HUES6 (cell line): ENCODE data around the gene IFT74.
"Not testable (repeated sequence)": the region's sequence is repeated elsewhere in the genome, so short reads cannot be mapped to it uniquely, and the experiment has no call there.

Experiments used
- H3K27ac ChIP-seq: 2 replicates; pipeline ENCODE4 v1.7.0; 2013; ENCODE audit warnings: low read depth, mild to moderate bottlenecking, low read length, inconsistent platforms
- H3K27me3 ChIP-seq: 2 replicates; pipeline ENCODE4 v1.6.1; 2013; ENCODE audit warnings: low read length; ENCODE audit not compliant: control insufficient read depth, insufficient read depth
- H3K36me3 ChIP-seq: 2 replicates; pipeline ENCODE4 v1.6.1; 2013; ENCODE audit warnings: low read length; ENCODE audit not compliant: control insufficient read depth, insufficient read depth
- H3K4me1 ChIP-seq: 2 replicates; pipeline ENCODE4 v1.6.1; 2013; ENCODE audit warnings: low read length; ENCODE audit not compliant: control insufficient read depth, insufficient read depth
- H3K4me3 ChIP-seq: 2 replicates; pipeline ENCODE4 v1.5.1; 2013; ENCODE audit warnings: low read depth, low read length
- H3K9ac ChIP-seq: one replicate; pipeline ENCODE4 v1.6.1; 2013; ENCODE audit warnings: mild to moderate bottlenecking, low read length
- H3K9me3 ChIP-seq: 2 replicates; pipeline ENCODE4 v1.6.1; 2013; ENCODE audit warnings: low read depth, low read length; ENCODE audit not compliant: control insufficient read depth, insufficient read depth

The IFT74 gene

DNA sequence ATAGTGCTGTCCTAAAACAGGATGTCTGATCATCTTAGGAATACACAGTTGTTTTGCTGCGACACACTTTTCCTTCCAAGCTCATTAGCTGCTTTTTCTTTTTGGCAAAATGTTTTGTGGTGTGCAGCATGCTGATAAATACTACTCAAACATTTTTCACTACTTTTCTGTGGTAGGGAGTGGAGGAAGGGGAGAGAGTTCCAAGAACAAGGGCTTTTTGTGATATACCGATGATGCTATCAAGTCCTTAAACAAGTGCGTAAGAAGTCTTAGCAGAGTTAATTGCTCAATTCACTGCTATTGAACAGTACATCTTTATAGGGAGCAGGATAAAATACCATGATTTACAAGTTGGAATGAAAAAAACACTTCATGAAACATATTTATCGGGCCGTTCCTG lies 129.2 kb downstream of the IFT74 start:
- Histone ChIP-seq H3K4me1 (no peaks in the 10 kb centered on the region), H3K4me3 (no peak overlapping the region), H3K36me3 (no peaks in the 10 kb centered on the region), H3K9ac (no peak overlapping the region), H3K27me3 (no peaks in the 10 kb centered on the region), H3K9me3 (no peaks in the 10 kb centered on the region), H3K27ac (no peak overlapping the region)

DNA sequence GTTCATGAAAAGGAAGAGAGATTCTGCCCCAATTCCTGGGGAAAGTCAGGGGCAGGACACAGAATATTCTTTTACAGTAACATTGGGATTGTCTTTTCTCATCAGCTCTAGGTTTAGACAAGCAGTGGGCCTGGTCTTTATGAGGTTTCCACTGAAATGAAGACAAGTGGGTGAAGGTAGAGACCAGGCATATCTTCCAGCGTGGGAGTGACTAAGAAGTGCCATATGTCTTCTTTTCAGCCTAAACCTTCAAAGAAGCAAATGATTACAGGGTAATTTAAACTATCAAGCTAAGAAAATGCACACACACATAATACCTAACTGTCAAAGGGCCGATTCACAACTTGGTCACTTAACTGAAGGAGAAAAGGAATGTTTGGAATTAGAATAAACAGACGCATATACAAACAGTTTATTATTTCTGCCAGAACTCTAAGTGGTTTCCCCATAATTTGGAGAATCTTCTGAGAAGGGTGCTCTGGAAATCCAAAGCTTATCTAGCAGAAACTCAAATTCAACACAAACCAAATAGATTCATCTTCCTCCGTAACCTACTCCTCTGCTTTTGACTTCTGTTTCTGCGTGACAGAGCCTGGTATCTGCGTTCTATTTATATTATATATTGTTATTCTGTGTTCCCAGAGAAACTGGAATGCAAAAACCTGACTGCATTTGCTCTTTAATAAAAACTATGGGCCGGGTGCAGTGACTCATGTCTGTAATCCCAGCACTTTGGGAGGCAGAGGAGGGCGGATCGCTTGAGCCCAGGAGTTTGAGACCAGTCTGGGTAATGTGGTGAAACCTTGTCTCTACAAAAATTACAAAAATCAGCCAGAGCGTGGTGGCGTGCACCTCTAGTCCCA lies 130.8 kb downstream of the IFT74 start:
- no peak overlapping the region for H3K9ac ChIP-seq
- H3K4me3 ChIP-seq: no peak overlapping the region
- H3K27ac ChIP-seq: no peak overlapping the region
- H3K36me3 ChIP-seq: no peaks in the 10 kb centered on the region
- peaks cover 4% of the 10 kb centered on the region; the same call in 1 of the 2 replicates for H3K9me3 ChIP-seq
- H3K27me3 ChIP-seq: no peaks in the 10 kb centered on the region
- no peaks in the 10 kb centered on the region for H3K4me1 ChIP-seq

DNA sequence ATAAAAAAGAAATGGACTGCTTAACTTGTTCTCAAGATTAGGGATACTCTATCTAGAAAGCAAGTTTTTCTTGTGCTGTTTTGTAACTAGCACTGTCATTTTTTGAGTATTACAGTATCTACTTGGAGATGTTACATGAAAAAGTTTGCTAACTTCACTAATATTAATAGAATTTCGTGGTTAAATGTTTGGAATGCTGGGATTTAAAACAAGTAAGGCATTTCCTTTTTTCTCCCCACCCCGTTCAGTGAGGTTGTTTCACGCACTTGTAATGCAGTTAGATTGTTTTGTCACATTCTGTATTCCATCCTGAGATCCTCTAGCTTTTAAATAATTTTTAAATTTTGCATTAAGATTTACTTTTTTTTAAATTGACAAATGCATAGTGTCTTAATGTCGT lies 132.8 kb downstream of the IFT74 start:
- no peaks in the 10 kb centered on the region for H3K27me3 ChIP-seq
- H3K36me3 ChIP-seq: no peaks in the 10 kb centered on the region
- H3K4me3 ChIP-seq: no peak overlapping the region
- H3K9ac ChIP-seq: no peak overlapping the region
- H3K4me1 ChIP-seq: no peaks in the 10 kb centered on the region
- H3K27ac ChIP-seq: no peak overlapping the region
- H3K9me3 ChIP-seq: peaks cover 4% of the 10 kb centered on the region

DNA sequence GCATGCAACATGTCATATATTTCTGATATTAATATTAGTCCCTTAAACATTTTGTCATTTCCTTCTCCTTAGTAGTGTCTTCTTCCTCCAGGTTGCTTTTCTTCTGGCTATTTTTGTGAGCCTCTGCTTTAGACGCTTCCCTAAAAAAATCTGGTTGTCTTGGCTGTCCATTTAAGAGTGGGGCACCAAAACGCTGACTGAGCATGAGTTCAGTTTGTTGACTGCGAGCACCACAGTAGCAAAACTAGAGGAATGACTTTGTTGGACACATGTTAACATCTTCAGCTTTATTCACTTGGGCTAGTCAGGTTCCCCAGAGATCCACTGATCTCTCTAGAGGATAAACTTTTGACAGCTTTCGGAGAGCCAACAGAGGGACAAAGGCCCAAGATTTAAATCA lies 133.5 kb downstream of the IFT74 start:
- Histone ChIP-seq H3K4me3 (no peak overlapping the region), H3K27ac (no peak overlapping the region), H3K9me3 (peaks cover 4% of the 10 kb centered on the region), H3K4me1 (no peaks in the 10 kb centered on the region), H3K9ac (no peak overlapping the region), H3K36me3 (no peaks in the 10 kb centered on the region), H3K27me3 (no peaks in the 10 kb centered on the region)

DNA sequence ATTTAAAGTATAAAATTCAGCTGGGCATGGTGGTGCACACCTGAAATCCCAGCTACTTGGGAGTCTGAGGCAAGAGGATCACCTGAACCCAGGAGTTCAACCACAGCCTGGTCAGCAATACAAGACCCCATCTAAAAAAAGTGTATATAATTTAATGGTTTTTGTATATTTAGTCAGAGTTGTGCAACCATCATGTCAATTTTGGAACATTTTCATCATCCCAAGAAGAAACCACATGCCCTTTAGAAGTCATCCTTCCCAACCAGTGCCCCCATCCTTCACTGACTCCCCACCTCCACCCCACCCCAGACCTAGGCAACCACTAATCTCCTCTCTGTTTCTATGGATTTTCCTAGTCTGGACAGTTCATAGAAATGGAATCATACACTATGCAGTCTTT lies 134.0 kb downstream of the IFT74 start:
- Histone ChIP-seq H3K36me3 (no peaks in the 10 kb centered on the region), H3K27me3 (no peaks in the 10 kb centered on the region), H3K27ac (no peak overlapping the region), H3K9ac (no peak overlapping the region), H3K9me3 (peaks cover 4% of the 10 kb centered on the region), H3K4me1 (no peaks in the 10 kb centered on the region), H3K4me3 (no peak overlapping the region)

DNA sequence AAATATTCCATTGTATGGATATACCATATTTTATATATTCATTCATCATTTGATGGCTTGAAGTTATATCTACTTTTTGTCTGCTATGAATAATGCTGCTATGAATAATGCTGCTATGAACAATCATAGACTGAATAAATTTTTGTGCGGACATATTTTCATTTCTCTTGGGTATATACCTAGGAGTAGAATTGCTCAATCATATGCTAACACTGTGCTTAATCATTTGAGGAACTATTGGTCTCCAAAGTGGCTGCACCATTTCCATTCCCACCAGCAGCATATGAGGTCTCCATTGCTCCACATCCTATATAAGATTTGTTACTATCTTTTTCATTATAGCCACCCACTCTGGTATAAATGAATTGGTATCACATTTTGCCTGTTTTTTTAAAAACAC lies 134.5 kb downstream of the IFT74 start:
- Histone ChIP-seq H3K4me1 (no peaks in the 10 kb centered on the region), H3K27me3 (no peaks in the 10 kb centered on the region), H3K27ac (no peak overlapping the region), H3K4me3 (no peak overlapping the region), H3K9ac (no peak overlapping the region), H3K9me3 (peaks cover 4% of the 10 kb centered on the region), H3K36me3 (no peaks in the 10 kb centered on the region)

DNA sequence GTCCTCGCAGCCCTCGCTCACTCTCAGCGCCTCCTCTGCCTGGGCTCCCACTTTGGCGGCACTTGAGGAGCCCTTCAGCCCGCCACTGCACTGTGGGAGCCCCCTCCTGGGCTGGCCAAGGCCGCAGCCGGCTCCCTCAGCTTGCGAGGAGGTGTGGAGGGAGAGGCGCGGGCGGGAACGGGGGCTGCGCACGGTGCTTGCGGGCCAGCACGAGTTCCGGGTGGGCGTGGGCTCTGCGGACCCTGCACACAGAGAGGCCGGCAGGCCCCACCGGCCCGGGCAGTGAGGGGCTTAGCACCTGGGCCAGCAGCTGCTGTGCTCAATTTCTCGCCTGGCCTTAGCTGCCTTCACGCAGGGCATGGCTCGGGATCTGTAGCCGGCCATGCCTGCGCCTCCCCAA lies 136.3 kb downstream of the IFT74 start:
- not testable (repeated sequence) for H3K9me3 ChIP-seq

DNA sequence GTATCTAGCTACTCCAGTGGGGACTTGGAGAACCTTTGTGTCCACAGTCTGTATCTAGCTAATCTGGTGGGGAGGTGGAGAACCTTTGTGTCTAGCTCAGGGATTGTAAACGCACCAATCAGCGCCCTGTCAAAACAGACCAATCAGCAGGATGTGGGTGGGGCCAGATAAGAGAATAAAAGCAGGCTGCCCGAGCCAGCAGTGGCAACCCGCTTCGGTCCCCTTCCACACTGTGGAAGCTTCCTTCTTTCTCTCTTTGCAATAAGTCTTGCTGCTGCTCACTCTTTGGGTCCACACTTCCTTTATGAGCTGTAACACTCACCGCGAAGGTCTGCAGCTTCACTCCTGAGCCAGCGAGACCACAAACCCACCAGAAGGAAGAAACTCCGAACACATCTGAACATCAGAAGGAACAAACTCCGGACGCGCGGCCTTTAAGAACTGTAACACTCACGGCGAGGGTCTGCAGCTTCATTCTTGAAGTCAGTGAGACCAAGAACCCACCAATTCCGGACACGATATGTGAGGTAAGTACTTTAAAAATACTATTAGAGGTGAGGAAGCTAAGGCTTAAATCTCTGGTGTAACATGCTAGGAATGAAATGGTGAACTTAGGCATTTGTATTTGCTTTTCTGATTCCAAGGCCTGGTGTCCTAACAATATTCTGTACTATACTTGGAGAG lies 137.3 kb downstream of the IFT74 start:
- H3K4me1 ChIP-seq, H3K27me3 ChIP-seq, H3K9ac ChIP-seq, H3K36me3 ChIP-seq, H3K27ac ChIP-seq, H3K9me3 ChIP-seq, H3K4me3 ChIP-seq: not testable (repeated sequence)

More for the DNA sequence above, 136.3 kb downstream of the IFT74 start:
- H3K4me3 ChIP-seq, H3K36me3 ChIP-seq, H3K9ac ChIP-seq, H3K27ac ChIP-seq, H3K27me3 ChIP-seq, H3K4me1 ChIP-seq: not testable (repeated sequence)

DNA sequence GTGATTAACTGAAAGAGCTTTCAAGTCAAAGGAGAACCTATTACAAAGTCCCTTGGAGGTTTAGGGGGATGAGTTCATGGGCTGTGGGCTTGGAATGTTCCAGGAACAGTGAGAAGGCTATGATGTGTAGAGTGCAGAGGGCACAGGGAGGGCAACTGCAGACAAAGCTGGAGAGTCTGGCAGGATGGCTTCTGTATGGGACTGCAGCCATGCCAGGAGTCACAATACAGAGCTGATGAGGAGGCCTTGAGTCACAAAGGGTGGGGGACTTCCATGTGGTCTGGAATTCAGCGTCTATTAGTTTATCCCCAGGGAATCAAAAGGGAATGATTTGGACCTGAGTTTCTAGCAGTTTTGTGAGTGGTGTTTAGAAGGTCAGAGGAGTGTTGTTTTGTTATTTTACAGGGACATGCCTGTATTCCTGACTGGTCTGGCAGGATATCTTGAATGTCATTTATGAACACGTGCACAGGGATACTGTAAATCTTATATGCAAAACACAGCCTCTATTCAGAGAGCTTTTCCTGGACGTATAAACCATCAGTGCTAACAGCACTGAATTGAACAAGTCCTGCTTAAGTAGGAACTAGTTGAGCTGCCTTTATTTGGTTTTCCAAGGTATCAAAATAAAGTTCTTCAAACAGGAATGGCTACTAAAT lies 138.6 kb downstream of the IFT74 start:
- H3K27ac ChIP-seq: no peak overlapping the region
- no peaks in the 10 kb centered on the region for H3K27me3 ChIP-seq
- H3K9me3 ChIP-seq: peaks cover 4% of the 10 kb centered on the region
- H3K4me3 ChIP-seq: no peak overlapping the region
- no peak overlapping the region for H3K9ac ChIP-seq
- no peaks in the 10 kb centered on the region for H3K36me3 ChIP-seq
- H3K4me1 ChIP-seq: no peaks in the 10 kb centered on the region

DNA sequence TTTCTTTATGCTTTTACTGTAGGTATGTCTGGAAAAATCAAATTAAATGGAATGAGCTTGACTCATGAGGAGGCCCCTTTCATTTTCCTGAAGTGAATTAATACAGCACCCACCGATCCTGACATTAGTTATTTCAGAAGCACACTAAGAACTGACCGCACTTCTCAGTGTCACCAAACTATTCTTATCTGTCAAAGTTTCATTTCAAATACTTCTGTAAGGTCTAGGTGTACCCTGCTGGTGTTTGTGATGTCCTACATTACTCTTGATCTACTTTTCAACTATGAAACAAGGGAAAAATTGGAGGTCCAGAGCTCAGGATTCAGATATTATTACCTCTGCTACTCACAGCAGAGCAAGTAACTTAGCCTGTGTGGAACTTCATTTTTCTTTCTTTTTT lies 151.0 kb downstream of the IFT74 start:
- Histone ChIP-seq H3K27ac (no peak overlapping the region), H3K4me3 (no peak overlapping the region)

DNA sequence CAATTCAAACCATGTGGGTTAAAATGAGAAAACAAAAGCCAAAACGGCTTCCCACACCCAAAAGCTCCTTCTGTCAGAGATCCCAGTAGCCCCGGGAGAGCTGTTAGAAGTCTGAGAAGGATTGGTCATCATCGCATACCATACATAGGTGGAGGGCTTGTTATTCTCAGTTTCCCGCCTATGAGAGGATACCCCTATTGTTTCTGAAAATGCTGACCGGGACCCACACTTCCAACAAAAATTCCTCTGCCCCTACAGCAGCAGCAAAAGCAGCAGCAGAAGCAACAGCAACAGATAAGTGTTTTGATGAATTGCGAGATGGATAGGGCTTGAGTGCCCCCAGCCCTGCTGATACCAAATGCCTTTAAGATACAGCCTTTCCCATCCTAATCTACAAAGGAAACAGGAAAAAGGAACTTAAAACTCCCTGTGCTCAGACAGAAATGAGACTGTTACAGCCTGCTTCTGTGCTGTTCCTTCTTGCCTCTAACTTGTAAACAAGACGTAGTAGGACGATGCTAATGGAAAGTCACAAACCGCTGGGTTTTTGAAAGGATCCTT lies 152.8 kb downstream of the IFT74 start, which contains the start of gene TEK:
TSS of gene TEK (plus strand) at position 245 of the 561 bp plus-strand sequence. CDS start 366 bp downstream, outside the sequence.
- peak within 1 kb of the TSS; percentile 22; the same call in 1 of the 2 replicates for H3K27ac ChIP-seq
- H3K4me3 ChIP-seq: peak within 1 kb of the TSS; percentile 52
- H3K27me3 ChIP-seq: no peaks in the 10 kb centered on the region

More for the DNA sequence above, 151.0 kb downstream of the IFT74 start:
- no peaks in the 10 kb centered on the region for H3K36me3 ChIP-seq
- H3K27me3 ChIP-seq: no peaks in the 10 kb centered on the region
- peaks cover 12% of the 10 kb centered on the region for H3K4me1 ChIP-seq
- no peaks in the 10 kb centered on the region for H3K9me3 ChIP-seq
- H3K9ac ChIP-seq: no peak overlapping the region

More for the DNA sequence above, 152.8 kb downstream of the IFT74 start, which contains the start of gene TEK:
- Histone ChIP-seq H3K9ac (peak within 1 kb of the TSS; percentile 49), H3K9me3 (no peaks in the 10 kb centered on the region), H3K36me3 (no peaks in the 10 kb centered on the region), H3K4me1 (peaks cover 14% of the 10 kb centered on the region)
